Measurements from ENCODE around the gene C1QL3.

The C1QL3 gene

GRCh38 chr10:16505161-16505560, 16.5 kb downstream of the C1QL3 start:
- no peak for DNase-seq (ENCODE audit: low read depth)
- no peak overlapping the region for H3K4me3 ChIP-seq (ENCODE audit: low read depth, low read length)
- TF ChIP-seq, protein P1, sequence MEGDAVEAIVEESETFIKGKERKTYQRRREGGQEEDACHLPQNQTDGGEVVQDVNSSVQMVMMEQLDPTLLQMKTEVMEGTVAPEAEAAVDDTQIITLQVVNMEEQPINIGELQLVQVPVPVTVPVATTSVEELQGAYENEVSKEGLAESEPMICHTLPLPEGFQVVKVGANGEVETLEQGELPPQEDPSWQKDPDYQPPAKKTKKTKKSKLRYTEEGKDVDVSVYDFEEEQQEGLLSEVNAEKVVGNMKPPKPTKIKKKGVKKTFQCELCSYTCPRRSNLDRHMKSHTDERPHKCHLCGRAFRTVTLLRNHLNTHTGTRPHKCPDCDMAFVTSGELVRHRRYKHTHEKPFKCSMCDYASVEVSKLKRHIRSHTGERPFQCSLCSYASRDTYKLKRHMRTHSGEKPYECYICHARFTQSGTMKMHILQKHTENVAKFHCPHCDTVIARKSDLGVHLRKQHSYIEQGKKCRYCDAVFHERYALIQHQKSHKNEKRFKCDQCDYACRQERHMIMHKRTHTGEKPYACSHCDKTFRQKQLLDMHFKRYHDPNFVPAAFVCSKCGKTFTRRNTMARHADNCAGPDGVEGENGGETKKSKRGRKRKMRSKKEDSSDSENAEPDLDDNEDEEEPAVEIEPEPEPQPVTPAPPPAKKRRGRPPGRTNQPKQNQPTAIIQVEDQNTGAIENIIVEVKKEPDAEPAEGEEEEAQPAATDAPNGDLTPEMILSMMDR (IDR thresholded peaks at IDR 0.05; ENCODE audit: control insufficient read depth, extremely low read depth, insufficient read depth), result no peak

GRCh38 chr10:16497911-16498310, 23.8 kb downstream of the C1QL3 start:
- no peak overlapping the region for H3K4me3 ChIP-seq (ENCODE audit: low read depth, low read length)
- DNase-seq (ENCODE audit: low read depth), result no peak
- TF ChIP-seq, protein P1 (IDR thresholded peaks at IDR 0.05; ENCODE audit: control insufficient read depth, extremely low read depth, insufficient read depth), result no peak

- DNase-seq (ENCODE audit: low read depth), result no peak
- TF ChIP-seq, protein P1 (IDR thresholded peaks at IDR 0.05; ENCODE audit: control insufficient read depth, extremely low read depth, insufficient read depth), result no peak
- H3K4me3 ChIP-seq (ENCODE audit: low read depth, low read length), result no peak overlapping the region
Observed at GRCh38 chr10:16493884-16494536, 27.7 kb downstream of the C1QL3 start.

GRCh38 chr10:16491933-16492332, 29.7 kb downstream of the C1QL3 start:
- DNase-seq (ENCODE audit: low read depth), result no peak
- no peak overlapping the region for H3K4me3 ChIP-seq (ENCODE audit: low read depth, low read length)

DNA sequence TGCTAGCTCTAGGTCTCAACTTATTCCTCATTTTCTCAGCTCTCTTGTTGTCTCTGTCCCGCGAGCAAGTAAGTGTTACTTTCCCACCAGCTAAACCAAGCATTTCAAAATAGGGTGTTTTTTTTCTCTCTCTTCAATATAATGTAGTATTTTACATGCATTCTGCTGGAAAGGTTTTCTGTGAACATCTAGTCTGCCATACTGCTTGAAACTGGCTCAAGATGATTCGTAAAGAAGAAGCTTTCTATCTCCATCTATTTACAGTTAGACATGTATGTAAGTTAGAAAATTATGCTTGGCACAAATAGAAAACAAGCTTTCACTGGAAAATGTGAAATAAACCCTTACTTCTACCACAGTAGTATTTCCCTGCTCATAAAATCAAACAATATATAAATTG, 31.2 kb downstream of the C1QL3 start:
- TF ChIP-seq, protein P1 (IDR thresholded peaks at IDR 0.05; ENCODE audit: control insufficient read depth, extremely low read depth, insufficient read depth), result no peak
- DNase-seq (ENCODE audit: low read depth), result no peak
- no peak overlapping the region for H3K4me3 ChIP-seq (ENCODE audit: low read depth, low read length)

More at GRCh38 chr10:16491933-16492332, 29.7 kb downstream of the C1QL3 start:
- TF ChIP-seq, protein P1 (IDR thresholded peaks at IDR 0.05; ENCODE audit: control insufficient read depth, extremely low read depth, insufficient read depth), result no peak

DNA sequence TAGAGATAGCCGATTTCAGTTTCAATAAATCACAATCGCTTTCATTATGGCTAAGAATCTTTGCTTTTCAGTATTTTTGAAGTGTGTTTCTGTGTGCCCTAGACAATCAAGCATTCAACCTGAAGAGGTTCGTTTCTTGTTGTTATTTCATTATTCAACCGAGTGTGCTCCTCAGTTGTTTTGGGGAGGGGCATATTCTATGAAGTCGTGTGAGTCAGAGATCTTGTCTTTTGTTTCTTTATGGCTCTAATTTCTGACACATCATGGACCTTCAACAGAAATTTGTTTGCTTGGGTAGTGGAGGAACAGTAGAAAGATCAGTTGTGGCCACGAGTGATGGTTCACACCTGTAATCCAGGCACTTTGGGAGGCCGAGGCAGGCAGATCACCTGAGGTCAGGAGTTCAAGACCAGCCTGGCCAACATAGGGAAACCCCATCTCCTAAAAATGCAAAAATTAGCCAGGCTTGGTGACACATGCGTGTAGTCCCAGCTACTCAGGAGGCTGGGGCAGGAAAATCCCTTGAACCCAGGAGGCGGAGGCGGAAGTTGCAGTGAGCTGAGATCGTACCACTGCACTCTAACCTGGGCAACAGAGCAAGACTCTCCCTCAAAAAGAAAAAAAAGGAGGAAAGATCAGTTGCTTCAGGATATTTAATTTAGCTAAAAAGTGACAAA, 38.3 kb downstream of the C1QL3 start:
- TF ChIP-seq, protein P1 (IDR thresholded peaks at IDR 0.05; ENCODE audit: control insufficient read depth, extremely low read depth, insufficient read depth), result no peak
- no peak overlapping the region for H3K4me3 ChIP-seq (ENCODE audit: low read depth, low read length)
- DNase-seq (ENCODE audit: low read depth), result no peak
